HG03342 (cell line): ENCODE measurements around the gene ING1.
"Not testable (repeated sequence)": the region's sequence is repeated elsewhere in the genome, so short reads cannot be mapped to it uniquely, and the experiment has no call there.

Experiments used
- ATAC-seq: cut with Tn5 transposase; IDR thresholded peaks from one replicate; pipeline ENCODE4 v1.9.1; 2021; ENCODE audit warnings: mild to moderate bottlenecking, moderate library complexity; ENCODE audit not compliant: unreplicated experiment

Gene ING1

GRCh38 chr13:110690516-110690915 lies 23.0 kb upstream of the ING1 start:
- no peak for ATAC-seq

GRCh38 chr13:110695774-110696173 lies 17.7 kb upstream of the ING1 start:
- not testable (repeated sequence) for ATAC-seq

- no peak for ATAC-seq
Measured at GRCh38 chr13:110696776-110697175, 16.7 kb upstream of the ING1 start.

DNA sequence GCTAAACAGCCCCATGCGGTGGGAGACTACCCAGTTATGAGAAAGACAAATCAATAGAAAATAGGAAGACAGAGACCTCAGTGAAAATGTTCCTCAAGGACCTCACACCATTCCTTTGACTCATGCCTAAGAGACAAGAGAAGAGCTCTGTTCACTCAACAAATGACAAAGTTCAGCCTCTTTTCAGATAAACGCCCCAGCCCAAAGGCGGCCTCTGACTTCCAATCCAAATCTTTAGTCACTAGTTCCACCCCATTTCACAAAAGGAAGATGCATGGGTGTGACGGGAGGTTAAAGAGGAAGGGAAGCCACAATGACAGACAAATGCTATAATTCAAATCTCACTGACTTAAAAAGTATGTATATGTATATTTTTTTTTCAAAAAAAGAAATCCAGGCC lies 15.7 kb upstream of the ING1 start:
- no peak for ATAC-seq

- peak; percentile 80 for ATAC-seq
Measured at GRCh38 chr13:110698689-110699088, 14.8 kb upstream of the ING1 start.

DNA sequence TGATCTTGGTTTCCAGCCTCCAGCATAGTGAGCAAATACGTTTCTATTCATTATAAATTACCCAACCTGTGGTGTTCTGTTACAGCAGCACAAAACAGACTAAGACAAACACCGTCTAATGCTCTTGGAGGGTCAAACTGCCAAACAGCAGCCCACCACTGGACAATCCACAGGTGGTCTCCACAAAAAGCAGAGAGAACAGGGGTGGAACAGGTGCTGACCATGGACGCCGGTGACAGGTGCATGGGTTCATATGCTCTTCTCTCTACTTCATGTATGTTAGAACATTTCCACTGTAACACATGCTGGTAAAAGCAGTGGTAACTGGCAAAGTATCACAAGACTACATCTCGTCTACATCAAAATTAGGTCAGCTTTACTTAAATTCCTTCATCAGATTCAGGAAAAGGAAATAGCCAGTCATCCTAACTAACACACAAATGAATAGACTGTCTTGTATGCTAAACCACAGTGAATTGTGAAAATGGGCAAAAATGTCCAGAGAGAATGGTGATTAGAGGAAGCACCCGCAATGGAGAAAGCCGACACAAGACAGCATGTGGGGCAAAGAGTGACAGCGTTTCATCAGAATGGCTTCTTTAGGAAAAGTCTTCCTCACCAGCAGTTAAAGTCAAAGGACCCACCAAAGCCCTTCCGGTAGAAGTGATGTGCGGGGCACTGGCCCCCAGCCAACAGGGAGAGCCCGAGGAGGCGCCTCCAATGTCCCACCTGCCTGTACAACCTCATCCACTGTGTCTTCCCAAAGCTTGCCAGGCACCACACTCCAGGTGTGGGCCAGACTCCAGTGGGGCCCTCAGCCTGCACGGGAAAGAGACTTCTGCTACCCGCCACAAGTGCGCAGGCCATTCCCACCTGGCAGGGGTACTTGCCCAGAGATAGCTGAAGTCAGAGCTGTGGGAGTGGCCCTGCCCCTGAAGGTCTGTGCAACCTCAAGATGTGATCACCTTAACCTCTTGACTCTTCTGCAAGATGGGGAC lies 14.1 kb upstream of the ING1 start:
- no peak for ATAC-seq

DNA sequence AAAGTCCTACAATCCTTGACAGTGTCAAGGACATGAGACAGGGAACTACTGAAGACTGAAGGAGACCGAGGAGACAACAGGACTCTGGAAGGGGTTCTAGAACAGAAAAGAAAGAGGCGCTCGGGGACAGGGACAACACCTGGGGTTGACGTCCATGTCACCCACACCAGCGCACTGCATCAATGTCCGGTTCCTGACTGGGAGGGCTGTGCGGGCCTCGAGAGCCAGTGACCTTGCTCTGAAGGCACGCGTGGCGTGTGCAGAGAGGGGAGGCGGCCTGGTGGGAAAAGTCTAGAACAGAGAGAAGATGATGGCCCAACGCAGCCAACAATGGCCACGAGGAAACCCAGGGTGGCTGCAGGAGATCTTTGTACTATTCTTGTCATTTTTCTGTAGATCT lies 13.3 kb upstream of the ING1 start:
- no peak for ATAC-seq

DNA sequence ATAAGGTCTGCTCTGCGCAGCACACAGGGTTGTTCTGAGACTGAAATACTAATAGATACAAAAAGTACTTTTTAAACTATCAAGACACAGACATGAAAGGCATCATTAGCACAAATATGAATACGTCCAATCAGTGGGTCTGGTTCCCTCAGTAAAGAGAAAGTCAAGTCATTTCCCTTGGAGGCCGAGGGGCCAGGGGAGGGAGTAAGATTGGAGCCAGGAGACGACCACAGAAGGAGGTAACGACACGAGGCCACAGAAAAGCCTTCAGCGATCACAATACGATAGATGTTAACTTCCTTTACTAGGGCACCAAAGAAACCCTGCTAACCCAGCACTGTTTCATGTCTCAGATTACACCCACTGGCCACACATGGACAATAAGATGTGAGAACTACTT lies 12.9 kb upstream of the ING1 start:
- ATAC-seq: no peak

- not testable (repeated sequence) for ATAC-seq
Measured at GRCh38 chr13:110701061-110701460, 12.4 kb upstream of the ING1 start.

DNA sequence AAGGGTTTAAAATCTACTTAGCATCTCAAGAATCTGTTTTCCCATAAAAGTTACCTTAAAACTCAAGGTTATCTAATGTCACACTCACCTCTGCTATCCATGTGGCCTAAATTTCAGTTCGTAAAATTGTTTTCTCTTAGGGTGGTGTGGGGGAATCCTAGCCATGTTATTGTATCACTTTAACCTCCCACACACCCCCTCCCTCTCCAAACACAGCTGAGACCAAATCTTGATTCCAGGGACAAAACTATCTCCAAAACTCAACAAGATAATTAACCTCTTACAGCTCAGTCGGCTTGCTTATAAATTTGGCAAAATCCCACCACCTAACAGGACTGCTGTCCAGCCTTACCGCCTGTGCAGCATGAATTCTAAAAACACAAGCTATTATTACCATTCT lies 11.4 kb upstream of the ING1 start:
- no peak for ATAC-seq

DNA sequence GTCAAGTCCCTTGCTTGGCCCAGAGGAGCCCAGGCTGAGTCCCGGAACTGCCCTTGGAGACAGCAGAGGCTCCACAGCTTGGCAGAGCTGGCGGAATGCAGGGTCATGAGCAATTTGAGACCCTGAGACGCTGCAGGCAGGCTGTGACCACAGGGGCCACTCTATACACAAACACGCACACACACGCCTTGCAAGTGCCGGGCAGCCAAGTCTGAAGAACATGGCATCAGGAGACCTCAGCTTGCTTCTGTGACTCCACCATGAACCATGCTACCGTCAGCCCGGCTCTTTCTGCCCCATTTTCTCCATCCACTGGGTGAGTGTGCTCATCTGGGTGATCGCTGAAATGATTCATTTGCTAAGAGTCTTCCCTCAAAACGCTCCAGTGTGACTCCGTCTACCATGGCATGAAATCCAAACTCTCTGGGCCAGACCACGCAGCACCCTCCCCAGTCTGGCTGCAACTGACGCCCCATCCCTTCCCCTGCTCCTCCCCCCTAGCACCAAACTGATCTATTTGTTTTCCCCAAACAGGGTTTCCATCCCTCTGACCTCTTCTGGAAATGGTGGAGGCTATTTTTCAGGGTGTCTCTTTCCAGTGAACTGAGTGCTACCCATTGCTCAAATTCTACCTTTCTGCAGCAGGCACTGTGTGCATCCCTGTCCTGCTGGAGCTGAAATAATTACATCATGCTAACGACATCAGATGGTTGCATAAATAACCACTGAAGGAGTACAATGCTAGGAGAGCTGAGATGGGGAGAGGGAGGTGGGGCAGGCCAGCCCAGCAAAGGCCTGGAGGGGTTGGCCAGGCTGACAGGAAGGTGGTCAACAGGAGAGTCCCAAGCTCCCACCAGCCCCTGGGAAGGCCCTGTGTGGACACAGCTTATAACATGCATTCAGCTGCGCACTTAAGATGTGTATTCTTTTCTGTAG lies 10.6 kb upstream of the ING1 start:
- ATAC-seq: no peak

- no peak for ATAC-seq
Measured at GRCh38 chr13:110705356-110705825, 8.1 kb upstream of the ING1 start.

DNA sequence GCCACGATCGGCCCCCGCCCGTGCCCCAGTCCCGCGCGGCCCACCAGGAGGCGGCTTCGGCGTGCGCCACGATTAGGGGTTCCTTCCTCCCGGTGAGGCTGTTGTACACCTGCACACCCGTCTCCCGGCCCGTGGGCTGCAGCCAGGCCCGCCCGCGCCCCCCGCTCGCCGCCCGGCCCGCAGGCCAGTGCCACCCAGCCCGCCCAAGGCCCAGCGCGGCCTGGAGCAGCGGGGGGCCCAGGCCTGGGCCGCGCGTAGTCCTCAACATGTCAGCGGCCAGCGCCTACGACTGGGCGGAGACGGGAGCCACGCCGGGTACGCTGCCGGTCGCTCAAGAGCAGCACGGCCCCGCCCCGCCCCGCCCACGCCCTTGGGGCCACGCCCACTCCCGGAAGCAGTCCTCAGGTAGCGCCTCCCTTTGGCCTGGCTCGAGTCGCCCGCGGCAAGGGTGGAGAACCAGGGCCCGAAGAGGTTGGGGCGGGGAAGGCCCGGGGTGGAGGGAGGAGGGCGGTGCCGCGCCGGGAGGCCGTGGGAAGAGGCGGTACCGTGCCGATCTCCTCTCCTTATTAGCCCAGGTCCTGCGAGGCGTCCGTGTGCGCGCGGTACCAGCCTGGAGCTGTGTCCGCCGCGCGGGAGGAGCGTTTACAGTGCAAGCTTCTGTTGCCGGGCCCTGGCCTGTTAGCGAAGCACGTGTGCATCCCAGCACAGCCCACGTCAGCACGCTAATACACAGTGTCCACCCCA lies 7.5 kb upstream of the ING1 start, which contains the start of gene CARS2:
Gene CARS2 (minus strand): TSS at position 291 of the 744 bp plus-strand sequence. CDS start 23 bp downstream, at position 268.
- ATAC-seq: peak; percentile 92

DNA sequence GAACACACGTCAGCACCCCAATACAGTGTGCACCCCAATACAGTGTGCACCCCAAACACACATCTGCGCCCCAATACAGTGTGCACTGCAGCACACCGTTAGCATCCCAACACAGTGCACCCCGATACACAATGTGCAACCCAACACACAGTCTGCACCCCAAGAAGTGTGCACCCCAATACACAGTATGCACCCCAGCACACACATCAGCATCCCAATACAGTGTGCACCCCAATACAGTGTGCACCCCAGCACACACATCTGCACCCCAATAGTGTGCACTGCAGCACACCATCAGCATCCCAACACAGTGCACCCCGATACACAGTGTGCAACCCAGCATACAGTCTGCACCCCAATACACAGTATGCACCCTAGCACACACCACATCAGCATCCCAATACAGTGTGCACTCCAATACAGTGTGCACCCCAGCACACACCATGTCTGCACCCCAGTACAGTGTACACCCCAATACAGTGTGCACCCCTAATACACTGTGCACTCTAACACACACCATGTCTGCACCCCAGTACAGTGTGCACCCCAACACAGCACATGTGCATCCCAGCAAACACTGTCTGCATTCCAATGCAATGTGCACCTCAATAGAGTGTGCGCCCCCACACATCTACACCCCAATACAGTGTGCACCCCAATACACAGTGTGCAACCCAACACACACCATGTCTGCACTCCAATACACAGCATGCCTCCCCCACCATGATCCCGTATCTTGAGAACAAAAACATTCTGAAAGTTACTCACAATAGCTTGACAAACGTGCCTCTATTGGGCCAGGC lies 6.7 kb upstream of the ING1 start:
- peak; percentile 4 for ATAC-seq

GRCh38 chr13:110712081-110712848 lies 1.2 kb upstream of the ING1 start:
- ATAC-seq: peak; percentile 29

GRCh38 chr13:110712849-110713641 lies 455 bp upstream of the ING1 start:
- ATAC-seq: peak; percentile 48

GRCh38 chr13:110713981-110714796 lies 689 bp downstream of the ING1 start:
- ATAC-seq: no peak
